HL-60 (cell line): ENCODE results near the gene ADIPOR2.

Source experiments
- DNase-seq, 2 experiments: peaks; one replicate each; pipeline ENCODE4 v3.0.0-alpha.2; 2010 to 2020; ENCODE audit warnings: low read depth in 1 of 2, low spot score in 1 of 2
- H3K27ac ChIP-seq: fragments of 250-450 bp; sonication (Bioruptor Pico); replicated peaks from 2 replicates; pipeline ENCODE4 v1.5.1; 2020; ENCODE audit warnings: mild to moderate bottlenecking, moderate library complexity
- H3K27me3 ChIP-seq: fragments of 250-450 bp; sonication (Bioruptor Pico); 2 replicates; pipeline ENCODE4 v1.5.1; 2021; ENCODE audit warnings: mild to moderate bottlenecking, moderate library complexity; ENCODE audit not compliant: insufficient read depth, poor library complexity, severe bottlenecking
- H3K4me3 ChIP-seq: replicated peaks from 2 replicates; pipeline ENCODE4 v1.5.1; 2011; ENCODE audit warnings: mild to moderate bottlenecking, control low read depth, low read length; ENCODE audit not compliant: insufficient read depth
- GABPA ChIP-seq: IDR thresholded peaks from 2 replicates; pipeline ENCODE4 v1.6.1; 2012; ENCODE audit warnings: low read depth
- POLR2AphosphoS5 ChIP-seq: IDR thresholded peaks from 2 replicates; pipeline ENCODE4 v1.6.1; 2012; ENCODE audit warnings: low read depth
- REST ChIP-seq: IDR thresholded peaks from 2 replicates; pipeline ENCODE4 v1.6.1; 2012; ENCODE audit warnings: low read depth; ENCODE audit not compliant: insufficient replicate concordance
- SPI1 ChIP-seq: IDR thresholded peaks from 2 replicates; pipeline ENCODE4 v1.6.1; 2012; ENCODE audit warnings: low read depth, mild to moderate bottlenecking, borderline replicate concordance
- TF ChIP-seq, protein P1 (sequence below): IDR thresholded peaks from one replicate; pipeline ENCODE4 v1.5.1; 2011; ENCODE audit warnings: low read length, control low read depth, inconsistent platforms; ENCODE audit not compliant: insufficient read depth

ADIPOR2 gene

GRCh38 chr12:1835211-1836131 lies 144.6 kb downstream of the ADIPOR2 start:
- no peak for DNase-seq
- Histone ChIP-seq H3K4me3 (no peak overlapping the region), H3K27me3 (no peaks in the 10 kb centered on the region), H3K27ac (no peak overlapping the region)
- TF ChIP-seq, protein P1, sequence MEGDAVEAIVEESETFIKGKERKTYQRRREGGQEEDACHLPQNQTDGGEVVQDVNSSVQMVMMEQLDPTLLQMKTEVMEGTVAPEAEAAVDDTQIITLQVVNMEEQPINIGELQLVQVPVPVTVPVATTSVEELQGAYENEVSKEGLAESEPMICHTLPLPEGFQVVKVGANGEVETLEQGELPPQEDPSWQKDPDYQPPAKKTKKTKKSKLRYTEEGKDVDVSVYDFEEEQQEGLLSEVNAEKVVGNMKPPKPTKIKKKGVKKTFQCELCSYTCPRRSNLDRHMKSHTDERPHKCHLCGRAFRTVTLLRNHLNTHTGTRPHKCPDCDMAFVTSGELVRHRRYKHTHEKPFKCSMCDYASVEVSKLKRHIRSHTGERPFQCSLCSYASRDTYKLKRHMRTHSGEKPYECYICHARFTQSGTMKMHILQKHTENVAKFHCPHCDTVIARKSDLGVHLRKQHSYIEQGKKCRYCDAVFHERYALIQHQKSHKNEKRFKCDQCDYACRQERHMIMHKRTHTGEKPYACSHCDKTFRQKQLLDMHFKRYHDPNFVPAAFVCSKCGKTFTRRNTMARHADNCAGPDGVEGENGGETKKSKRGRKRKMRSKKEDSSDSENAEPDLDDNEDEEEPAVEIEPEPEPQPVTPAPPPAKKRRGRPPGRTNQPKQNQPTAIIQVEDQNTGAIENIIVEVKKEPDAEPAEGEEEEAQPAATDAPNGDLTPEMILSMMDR = no peak
- TF ChIP-seq SPI1 (no peak), POLR2AphosphoS5 (no peak), REST (no peak), GABPA (no peak)

DNA sequence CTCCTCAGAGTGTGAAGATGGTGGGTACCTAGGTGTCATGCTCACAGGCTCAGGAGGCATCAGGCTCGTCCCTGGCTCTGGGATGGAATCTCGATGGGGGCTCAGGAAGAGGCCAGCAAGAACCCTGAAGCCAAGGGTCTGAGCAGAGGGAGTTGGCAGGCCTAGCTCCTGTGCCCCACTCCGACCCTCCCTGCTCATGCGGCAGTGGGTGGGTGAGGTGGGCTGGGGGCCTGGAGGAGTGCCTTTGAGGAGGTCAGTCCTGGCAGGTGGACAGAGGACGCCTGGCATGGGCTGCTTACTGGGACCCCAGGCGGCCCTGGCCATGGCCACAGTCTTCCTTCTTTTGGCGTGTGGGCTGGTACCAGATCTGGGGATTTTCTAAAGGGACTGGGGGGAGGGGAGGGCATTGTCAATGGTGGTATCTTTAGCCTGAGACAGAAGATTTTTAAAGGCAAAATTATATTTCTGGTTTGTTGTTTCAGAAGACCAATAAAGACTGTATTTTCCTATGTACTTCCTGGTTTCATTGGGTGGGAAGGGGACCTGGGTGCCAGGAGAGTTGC lies 145.5 kb downstream of the ADIPOR2 start:
- H3K27me3 ChIP-seq = no peaks in the 10 kb centered on the region
- DNase-seq = no peak
- no peak overlapping the region for H3K4me3 ChIP-seq
- no peak overlapping the region for H3K27ac ChIP-seq
- TF ChIP-seq, protein P1 = no peak

- Histone ChIP-seq H3K27ac (no peak overlapping the region), H3K4me3 (no peak overlapping the region), H3K27me3 (no peaks in the 10 kb centered on the region)
- no peak for TF ChIP-seq GABPA
- no peak for TF ChIP-seq SPI1
- TF ChIP-seq, protein P1 = no peak
- no peak for TF ChIP-seq POLR2AphosphoS5
- TF ChIP-seq REST = no peak
- DNase-seq = no peak
These were observed 146.1 kb downstream of the ADIPOR2 start for GRCh38 chr12:1836854-1837421.
